GM12891 (cell line): ENCODE data around the gene DENND4A.
"Not testable (repeated sequence)": the region's sequence is repeated elsewhere in the genome, so short reads cannot be mapped to it uniquely, and the experiment has no call there.

Experiments
- PAX5 ChIP-seq: IDR thresholded peaks from 2 replicates; pipeline ENCODE4 v1.6.1; 2011; ENCODE audit warnings: low read length, moderate library complexity, mild to moderate bottlenecking; ENCODE audit not compliant: insufficient read depth, severe bottlenecking
- POLR2A ChIP-seq: IDR thresholded peaks from 2 replicates; pipeline ENCODE4 v1.6.1; 2011; ENCODE audit warnings: low read depth, low read length, control low read depth
- POLR2AphosphoS5 ChIP-seq: IDR thresholded peaks from 2 replicates; pipeline ENCODE4 v1.6.1; 2011; ENCODE audit warnings: low read depth, low read length, control low read depth
- POU2F2 ChIP-seq: IDR thresholded peaks from 2 replicates; pipeline ENCODE4 v1.6.1; 2011; ENCODE audit warnings: low read depth, mild to moderate bottlenecking, control low read depth, low read length, moderate library complexity
- SPI1 ChIP-seq: IDR thresholded peaks from 2 replicates; pipeline ENCODE4 v1.6.1; 2011; ENCODE audit warnings: low read depth, low read length, control low read depth
- TAF1 ChIP-seq: IDR thresholded peaks from 2 replicates; pipeline ENCODE4 v1.6.1; 2011; ENCODE audit warnings: low read depth, low read length, control low read depth

GRCh38 chr15:65733599-65733998 lies 58.5 kb downstream of the DENND4A start:
- TF ChIP-seq POLR2AphosphoS5, POLR2A, SPI1, TAF1, PAX5, POU2F2: not testable (repeated sequence)
